Measurements from ENCODE around the gene PITX1. TPM values are rescaled to one million over a fixed set of nuclear protein-coding genes. Genes with fewer than 3 reads are reported as not detected.
A peak's percentile ranks its signal among the peaks of the same experiment; 100 is the strongest.

PITX1 gene
- total and polyA plus RNA-seq, 2 of the 13 experiments (the other 11 are each of a cell fraction or from before 2014, with no cell fraction given), result 11.7 to 20.2 TPM

- TF ChIP-seq GTF2F1 (IDR thresholded peaks at IDR 0.05; ENCODE audit: low read length) (no peak), SNAPC4 (CRISPR knock-in tag; IDR thresholded peaks at IDR 0.05) (no peak), ZNF205 (CRISPR knock-in tag; IDR thresholded peaks at IDR 0.05) (peak; percentile 86), FOXO4 (CRISPR knock-in tag; conservative IDR thresholded peaks at IDR 0.05) (no peak), HIC2 (CRISPR knock-in tag; IDR thresholded peaks at IDR 0.05; ENCODE audit: low read depth) (no peak), SMYD3 (CRISPR knock-in tag; IDR thresholded peaks at IDR 0.05) (no peak), SP1 (IDR thresholded peaks at IDR 0.05) (no peak), SP1 (CRISPR knock-in tag; IDR thresholded peaks at IDR 0.05) (0 out of 2 replicates have a peak, but pooled peaks have one; percentile 18), KLF9 (CRISPR knock-in tag; IDR thresholded peaks at IDR 0.05; ENCODE audit: low read depth) (no peak), FOSL1 (CRISPR knock-in tag; IDR thresholded peaks at IDR 0.05; ENCODE audit: borderline replicate concordance) (no peak), PRMT3 (CRISPR knock-in tag; IDR thresholded peaks at IDR 0.05; ENCODE audit: borderline replicate concordance, low read depth) (no peak), THAP8 (CRISPR knock-in tag; IDR thresholded peaks at IDR 0.05; ENCODE audit: borderline replicate concordance) (no peak), ZNF232 (CRISPR knock-in tag; IDR thresholded peaks at IDR 0.05; ENCODE audit: borderline replicate concordance) (no peak), CCDC6 (CRISPR knock-in tag; IDR thresholded peaks at IDR 0.05) (0 out of 2 replicates have a peak, but pooled peaks have one; percentile 22), ZNF282 (IDR thresholded peaks at IDR 0.05; ENCODE audit: partially characterized antibody) (no peak), FOXP4 (CRISPR knock-in tag; IDR thresholded peaks at IDR 0.05) (no peak), NFIC (IDR thresholded peaks at IDR 0.05; ENCODE audit: low read length) (no peak)
Measured at GRCh38 chr5:135032999-135033861, 798 bp downstream of the PITX1 start (continued).
